ENCODE results near the gene TMEM169.
A peak's percentile ranks its signal among the peaks of the same experiment; 100 is the strongest.

The TMEM169 gene

GRCh38 chr2:216108310-216108966 lies 26.7 kb downstream of the TMEM169 start:
- DNase-seq, result no peak

GRCh38 chr2:216108967-216109921 lies 27.5 kb downstream of the TMEM169 start, which contains the start of gene XRCC5:
XRCC5 (plus strand) TSS chr2:216109348; CDS start chr2:216109437, 89 bp downstream.
- peak; percentile 98 for DNase-seq

GRCh38 chr2:216109962-216110614 lies 28.4 kb downstream of the TMEM169 start:
- DNase-seq, result no peak

- DNase-seq, result no peak
These were observed 28.9 kb downstream of the TMEM169 start for GRCh38 chr2:216110620-216111019.

GRCh38 chr2:216111122-216111521 lies 29.4 kb downstream of the TMEM169 start:
- no peak for DNase-seq

- DNase-seq, result no peak
These were observed 31.2 kb downstream of the TMEM169 start for GRCh38 chr2:216112926-216113325.

- DNase-seq, result no peak
These were observed 31.9 kb downstream of the TMEM169 start for GRCh38 chr2:216113572-216113971.

GRCh38 chr2:216114382-216114713 lies 32.6 kb downstream of the TMEM169 start:
- no peak for DNase-seq

- DNase-seq, result peak; percentile 96
These were observed 33.2 kb downstream of the TMEM169 start for GRCh38 chr2:216114714-216115531.

GRCh38 chr2:216116418-216116817 lies 34.7 kb downstream of the TMEM169 start:
- no peak for DNase-seq

- DNase-seq, result no peak
These were observed 36.0 kb downstream of the TMEM169 start for GRCh38 chr2:216117561-216118340.

- DNase-seq, result no peak
These were observed 36.8 kb downstream of the TMEM169 start for GRCh38 chr2:216118474-216118873.

- DNase-seq, result no peak
These were observed 37.4 kb downstream of the TMEM169 start for GRCh38 chr2:216119146-216119545.

GRCh38 chr2:216119986-216120385 lies 38.3 kb downstream of the TMEM169 start:
- DNase-seq, result no peak

- no peak for DNase-seq
These were observed 39.5 kb downstream of the TMEM169 start for GRCh38 chr2:216121255-216121654.

- DNase-seq, result no peak
These were observed 45.2 kb downstream of the TMEM169 start for GRCh38 chr2:216126943-216127342.

- DNase-seq, result no peak
These were observed 48.7 kb downstream of the TMEM169 start for GRCh38 chr2:216130346-216130971.

GRCh38 chr2:216131175-216131926 lies 49.6 kb downstream of the TMEM169 start:
- DNase-seq, result no peak

GRCh38 chr2:216132585-216132984 lies 50.9 kb downstream of the TMEM169 start:
- DNase-seq, result no peak

GRCh38 chr2:216133397-216133796 lies 51.7 kb downstream of the TMEM169 start:
- no peak for DNase-seq

Measured in activated gamma-delta T cell treated with Interleukin-2 at 50 U/mL for 16 hours (primary cell).